K562 (cell line): ENCODE results near the gene AIDA. TPM values are rescaled to one million over a fixed set of nuclear protein-coding genes. Genes with fewer than 3 reads are reported as not detected.

Source experiments
- ATF7 ChIP-seq: fragments of 450-650 bp; IDR thresholded peaks from 2 replicates; pipeline ENCODE4 v1.7.1; 2014; ENCODE audit warnings: mild to moderate bottlenecking, moderate library complexity
- CUX1 ChIP-seq: fragments of 200-800 bp; sonication (Bioruptor generic); IDR thresholded peaks from 2 replicates; pipeline ENCODE4 v1.6.1; 2016; ENCODE audit warnings: missing genetic modification characterization, missing compliant biosample characterization
- FOXJ2 ChIP-seq: fragments of 200-800 bp; sonication (Bioruptor generic); IDR thresholded peaks from 2 replicates; pipeline ENCODE4 v1.6.1; 2016; ENCODE audit warnings: missing genetic modification characterization, missing compliant biosample characterization
- HBP1 ChIP-seq: fragments of 450-650 bp; formaldehyde crosslinking; IDR thresholded peaks from 2 replicates; pipeline ENCODE4 v1.4.0; 2022; ENCODE audit warnings: missing genetic modification characterization
- ILK ChIP-seq: fragments of 450-650 bp; IDR thresholded peaks from 2 replicates; pipeline ENCODE4 v1.6.1; 2016; ENCODE audit warnings: missing genetic modification characterization, low read depth, mild to moderate bottlenecking, missing compliant biosample characterization, moderate library complexity, borderline replicate concordance
- KLF1 ChIP-seq: fragments of 450-650 bp; IDR thresholded peaks from 2 replicates; pipeline ENCODE4 v1.6.1; 2016; ENCODE audit warnings: missing genetic modification characterization, missing compliant biosample characterization
- LCOR ChIP-seq: sonication (generic); formaldehyde crosslinking; IDR thresholded peaks from 2 replicates; pipeline ENCODE4 v1.8.0; 2022; ENCODE audit warnings: mild to moderate bottlenecking, missing genetic modification reagents
- MAFG ChIP-seq: fragments of 450-650 bp; conservative IDR thresholded peaks from 2 replicates; pipeline ENCODE4 v1.6.1; 2016; ENCODE audit warnings: missing genetic modification characterization, missing compliant biosample characterization
- MAX ChIP-seq: sonication (generic); formaldehyde crosslinking; IDR thresholded peaks from 2 replicates; pipeline ENCODE4 v1.9.0; 2022; ENCODE audit warnings: mild to moderate bottlenecking, missing genetic modification reagents
- MYBL2 ChIP-seq, 2 experiments: fragments of 450-650 bp in 1 of 2; sonication (generic) in 1 of 2; formaldehyde crosslinking in 1 of 2; IDR thresholded peaks; 2 replicates each; pipeline versions ENCODE4 v1.6.1 to v1.8.1; 2017 to 2022; ENCODE audit warnings: borderline replicate concordance in 1 of 2, inconsistent platforms in 1 of 2, low read depth in 1 of 2, mild to moderate bottlenecking in 1 of 2, missing genetic modification reagents in 1 of 2, moderate library complexity in 1 of 2
- NR2C2 ChIP-seq, 2 experiments: fragments of 200-800 bp in 1 of 2; sonication (Bioruptor generic) in 1 of 2; sonication (generic) in 1 of 2; formaldehyde crosslinking in 1 of 2; IDR thresholded peaks; 2 replicates each; pipeline versions ENCODE4 v1.6.1 to v1.8.0; 2016 to 2022; ENCODE audit warnings: mild to moderate bottlenecking in 1 of 2, missing compliant biosample characterization in 1 of 2, missing genetic modification characterization in 1 of 2, missing genetic modification reagents in 1 of 2
- POLR3G ChIP-seq: IDR thresholded peaks from 2 replicates; pipeline ENCODE4 v1.6.1; 2011; ENCODE audit not compliant: insufficient read length, insufficient replicate concordance; ENCODE audit errors: extremely low read depth
- PYGO2 ChIP-seq: fragments of 450-650 bp; IDR thresholded peaks from 2 replicates; pipeline ENCODE4 v1.6.1; 2016; ENCODE audit warnings: mild to moderate bottlenecking, missing genetic modification characterization, moderate library complexity, missing compliant biosample characterization
- SUPT5H ChIP-seq: fragments of 450-650 bp; IDR thresholded peaks from 2 replicates; pipeline ENCODE4 v1.6.1; 2016
- THRAP3 ChIP-seq: fragments of 450-650 bp; IDR thresholded peaks from 2 replicates; pipeline ENCODE4 v1.6.1; 2016; ENCODE audit warnings: mild to moderate bottlenecking, inconsistent platforms, borderline replicate concordance
- U2AF2 ChIP-seq: fragments of 200-400 bp; formaldehyde crosslinking; optimal IDR thresholded peaks from 2 replicates; pipeline ENCODE3; 2017; ENCODE audit warnings: low read depth, mild to moderate bottlenecking, low read length
- ZFX ChIP-seq: sonication (generic); formaldehyde crosslinking; IDR thresholded peaks from 2 replicates; pipeline ENCODE4 v1.8.0; 2022; ENCODE audit warnings: mild to moderate bottlenecking, missing genetic modification reagents, moderate library complexity
- ZNF23 ChIP-seq: fragments of 250-450 bp; sonication (Bioruptor Pico); IDR thresholded peaks from 2 replicates; pipeline ENCODE4 v1.4.0; 2020; ENCODE audit warnings: mild to moderate bottlenecking
- ZNF431 ChIP-seq: sonication (generic); formaldehyde crosslinking; IDR thresholded peaks from 2 replicates; pipeline ENCODE4 v1.8.0; 2022; ENCODE audit warnings: mild to moderate bottlenecking, missing genetic modification reagents
- ZNF79 ChIP-seq: fragments of 250-450 bp; sonication (Bioruptor Pico); IDR thresholded peaks from 2 replicates; pipeline ENCODE4 v1.4.0; 2020; ENCODE audit warnings: low read depth, mild to moderate bottlenecking, moderate library complexity
- polyA plus RNA-seq, 8 experiments: library from polyadenylated mRNA; depleted of rRNA in 4 of 8; stranded (reverse) in 5 of 8; unstranded in 3 of 8; fragments of >200 nt; fragmentation: Nextera tagmentation in 2 of 8; fragmentation: Illumina TruSeq in 1 of 8; extraction: Ambion mirVana in 2 of 8; extraction: Trizol in 1 of 8; gene quantifications; 2 replicates each; pipeline versions ENCODE4 v1.2.1 to v1.2.3, GENCODE V29; 2011 to 2014; ENCODE audit warnings: inconsistent platforms in 1 of 8, missing spikeins in 1 of 8
- total RNA-seq, 7 experiments: library from RNA; depleted of rRNA in 6 of 7; stranded (reverse); fragments of >200 nt in 6 of 7; fragmentation: Illumina TruSeq in 2 of 7; extraction: Trizol in 2 of 7; gene quantifications; 2 replicates each; pipeline versions ENCODE4 v1.2.1 to v1.2.3, GENCODE V29; 2011 to 2021; ENCODE audit warnings: low replicate concordance in 1 of 7

The AIDA gene
- total and polyA plus RNA-seq, 9 of the 15 experiments (the other 6 are each of a cell fraction or from before 2014, with no cell fraction given): 18.2 to 77.9 (median 24.9) TPM

GRCh38 chr1:222711319-222712252 lies 705 bp downstream of the AIDA start (continued):
- TF ChIP-seq ZFX (CRISPR knock-in tag) (peak; percentile 78), MAFG (no peak), NR2C2 (CRISPR knock-in tag; IDR thresholded peaks at IDR 0.05) (peak; percentile 57; the same call in 1 of the 2 replicates), NR2C2 (tag; IDR thresholded peaks at IDR 0.05) (no peak), ZNF79 (CRISPR knock-in tag) (no peak), ZNF431 (CRISPR knock-in tag) (0 out of 2 replicates have a peak, but pooled peaks have one; percentile 31), THRAP3 (no peak), ILK (tag) (no peak), CUX1 (CRISPR knock-in tag) (no peak), SUPT5H (no peak; the same call in 1 of the 2 replicates), MAX (CRISPR knock-in tag) (peak; percentile 20), PYGO2 (tag) (no peak), HBP1 (CRISPR knock-in tag) (0 out of 2 replicates have a peak, but pooled peaks have one; percentile 19), U2AF2 (no peak), POLR3G (no peak), ATF7 (no peak), LCOR (CRISPR knock-in tag) (peak; percentile 73), MYBL2 (IDR thresholded peaks at IDR 0.05; ENCODE audit: low read depth) (no peak), MYBL2 (CRISPR knock-in tag; IDR thresholded peaks at IDR 0.05; ENCODE audit: borderline replicate concordance) (no peak), FOXJ2 (tag) (no peak), KLF1 (tag) (peak; percentile 73; the same call in 1 of the 2 replicates), ZNF23 (CRISPR knock-in tag) (no peak)
